GM18519 (cell line): Measurements from ENCODE around the gene ROMO1.

ENCODE experiments used
- ATAC-seq: cut with Tn5 transposase; IDR thresholded peaks from one replicate; pipeline ENCODE4 v1.9.1; 2021; ENCODE audit warnings: mild to moderate bottlenecking, moderate library complexity; ENCODE audit not compliant: unreplicated experiment, low FRiP score

ROMO1 gene

DNA sequence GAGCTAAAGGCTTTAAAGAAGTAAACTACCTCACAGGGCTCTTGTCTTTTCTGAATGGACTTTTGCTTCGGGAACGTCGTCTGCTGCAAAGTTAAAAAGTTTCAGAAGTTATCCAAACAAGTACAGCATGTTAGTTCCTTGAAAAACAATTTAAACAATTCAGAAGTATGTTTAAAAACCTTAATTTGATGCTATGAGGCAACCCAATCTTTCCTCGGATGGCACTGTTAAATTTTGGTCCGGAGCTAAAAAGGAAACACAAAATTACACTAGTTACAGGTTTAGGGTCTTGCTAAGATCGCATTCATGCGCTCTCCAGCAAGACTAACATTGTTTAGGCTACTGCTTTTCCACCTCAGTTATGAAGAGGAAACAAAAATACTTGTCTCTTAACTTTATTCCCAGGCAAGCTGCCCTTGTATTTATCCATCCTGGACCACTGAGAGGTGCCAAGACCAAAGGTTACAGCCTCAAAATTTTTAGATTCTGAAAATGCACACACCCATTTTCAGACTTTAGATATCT is 30.1 kb downstream of the ROMO1 start:
- no peak for ATAC-seq

DNA sequence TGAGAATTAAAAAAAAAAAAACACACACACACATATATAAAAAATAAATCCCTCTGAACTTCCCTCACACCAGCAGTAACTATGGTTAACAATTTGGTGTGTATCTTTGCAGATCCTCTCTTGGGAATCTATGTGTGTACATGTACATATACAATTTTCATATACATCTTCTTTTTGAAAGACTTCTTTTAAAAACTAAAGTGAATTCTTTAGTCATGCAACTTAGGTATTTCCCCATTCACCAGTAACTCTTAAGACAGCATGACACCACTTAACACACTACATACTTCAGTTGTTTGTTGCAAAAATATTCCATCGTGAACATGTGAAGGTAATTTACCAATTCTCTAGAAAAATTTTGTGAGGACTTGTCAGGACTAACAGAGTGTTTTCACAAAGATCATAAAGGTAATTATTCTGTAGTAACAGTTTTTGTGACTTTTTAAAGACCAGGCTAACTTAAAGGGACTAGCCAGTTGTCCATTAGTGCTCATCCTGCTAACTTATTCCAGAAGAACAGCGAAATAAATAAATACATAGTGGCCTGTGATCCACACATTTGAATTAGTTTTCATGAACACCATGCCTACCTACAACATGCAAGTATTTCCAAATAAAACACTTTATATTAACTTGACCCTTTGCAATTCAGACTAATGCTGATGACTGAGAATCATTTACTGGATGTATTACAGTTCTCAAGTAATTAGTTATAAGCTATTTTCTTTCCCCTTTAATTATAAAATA is 30.8 kb downstream of the ROMO1 start:
- no peak for ATAC-seq

DNA sequence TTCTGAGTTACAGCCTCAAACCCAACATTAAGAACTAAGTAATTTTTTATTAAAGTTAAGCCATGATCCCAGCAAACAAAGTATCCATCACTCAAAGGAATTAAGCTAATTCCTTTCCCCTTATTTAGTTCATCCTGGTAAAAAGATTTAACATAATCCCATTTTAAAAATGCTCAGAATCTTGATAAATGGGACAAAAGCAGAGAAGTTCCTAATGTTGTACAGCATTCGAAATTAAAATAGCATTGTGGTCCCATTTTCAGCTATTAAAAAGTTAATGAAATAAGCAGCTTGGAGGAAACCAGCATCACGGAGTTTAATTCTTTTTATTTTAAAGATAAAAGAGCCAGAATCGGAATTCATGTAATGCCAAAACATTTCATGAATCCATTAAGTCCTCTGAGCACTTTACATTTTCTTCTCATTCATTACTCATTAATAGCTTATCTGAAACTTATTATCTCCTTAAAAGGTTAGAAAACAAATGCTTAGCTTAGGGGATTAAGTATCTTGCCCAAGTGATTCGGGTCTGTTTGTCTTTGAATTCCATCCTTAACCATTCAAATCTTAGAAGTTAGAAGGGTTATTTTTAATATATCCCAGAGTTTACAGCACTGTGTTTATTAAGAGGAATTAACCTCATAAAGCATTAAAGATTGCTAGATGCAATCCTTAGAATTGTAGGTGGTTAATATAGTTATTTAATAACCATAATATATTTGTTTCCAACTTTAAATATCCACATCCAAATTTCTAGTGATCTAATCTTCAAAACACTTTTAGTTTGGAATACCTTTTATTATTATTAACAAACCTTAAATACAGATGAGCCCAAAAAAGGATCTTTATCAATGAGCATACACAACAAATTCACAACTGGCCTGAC is 31.6 kb downstream of the ROMO1 start:
- no peak for ATAC-seq

DNA sequence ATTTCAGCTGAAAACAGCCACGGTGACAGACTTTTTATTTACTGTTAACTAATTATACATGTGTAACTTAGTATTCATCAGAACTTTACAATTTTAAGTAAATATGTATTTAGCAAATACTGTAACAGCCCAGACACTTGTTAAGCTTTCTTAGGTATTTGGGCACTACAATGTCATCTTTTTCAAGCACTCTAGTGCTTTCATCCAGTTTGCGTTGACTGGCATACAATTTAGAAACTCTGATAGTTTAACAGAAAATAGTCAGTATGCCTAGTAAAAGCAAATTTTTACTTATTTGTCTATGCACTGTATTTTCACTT is 32.2 kb downstream of the ROMO1 start:
- no peak for ATAC-seq

DNA sequence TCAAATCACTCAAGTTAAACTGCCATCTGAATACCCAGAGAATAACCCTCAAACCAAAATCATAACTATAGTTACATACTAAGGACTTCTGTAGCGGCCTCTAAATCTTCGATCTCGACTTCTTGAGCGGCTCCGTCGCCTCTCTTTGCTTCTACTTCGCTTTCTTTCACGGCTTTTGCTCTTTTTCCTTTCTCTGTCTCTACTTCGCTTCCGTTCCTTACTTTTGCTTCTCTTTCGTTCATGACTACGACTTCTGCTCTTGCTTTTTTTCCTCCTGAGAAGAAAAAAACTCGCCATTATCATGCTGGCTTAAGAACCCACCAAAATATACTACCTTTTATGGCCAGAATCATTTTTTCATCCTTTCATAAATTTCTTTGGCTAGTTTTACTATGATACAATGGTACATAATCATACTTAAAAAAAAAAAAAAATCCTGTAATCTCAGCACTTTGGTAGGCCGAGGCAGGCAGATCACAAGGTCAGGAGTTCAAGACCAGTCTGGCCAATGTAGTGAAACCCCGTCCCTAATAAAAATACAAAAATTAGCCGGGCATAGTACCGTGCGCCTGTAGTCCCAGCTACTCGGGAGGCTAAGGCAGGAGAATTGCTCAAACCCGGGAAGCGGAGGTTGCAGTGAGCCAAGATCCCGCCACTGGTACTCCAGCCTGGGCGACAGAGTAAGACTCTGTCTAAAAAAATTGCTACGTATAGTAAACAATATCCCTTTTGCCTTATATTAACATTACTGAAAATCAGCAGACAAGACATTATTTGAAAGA is 32.8 kb downstream of the ROMO1 start:
- no peak for ATAC-seq

DNA sequence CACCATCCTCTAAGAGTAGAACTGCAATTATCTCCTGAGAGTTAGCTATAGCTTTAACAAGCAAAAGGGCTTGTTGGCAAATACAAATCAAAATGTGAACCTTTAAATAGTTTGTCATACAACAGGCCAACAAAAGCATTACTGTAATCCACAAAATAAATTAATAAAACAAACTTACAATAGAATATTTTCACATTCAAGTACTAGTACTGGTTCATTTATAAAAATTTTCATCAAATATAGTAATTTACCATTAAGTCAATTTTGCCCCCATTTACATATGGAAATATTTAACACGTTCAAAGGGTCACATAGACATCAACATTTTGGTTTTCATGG is 33.4 kb downstream of the ROMO1 start:
- ATAC-seq: no peak

DNA sequence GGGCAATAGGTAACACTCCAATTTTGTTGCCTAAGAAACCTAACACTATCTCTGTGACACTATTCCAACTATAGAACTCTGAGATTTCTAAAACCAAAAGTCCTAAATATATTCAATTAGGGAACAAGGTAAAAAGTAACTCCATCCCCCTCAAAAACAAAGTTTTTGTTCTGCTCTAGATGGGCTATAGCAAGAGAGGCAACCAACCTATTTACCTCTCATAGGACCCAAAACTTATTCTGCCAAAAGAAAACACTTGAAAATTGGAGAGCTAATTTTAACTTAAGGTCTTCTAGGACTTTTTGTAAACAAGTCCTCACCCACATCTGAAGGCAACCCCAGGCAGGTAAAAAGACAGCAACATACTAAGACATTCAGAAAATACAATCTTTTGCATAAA is 35.2 kb downstream of the ROMO1 start:
- no peak for ATAC-seq

DNA sequence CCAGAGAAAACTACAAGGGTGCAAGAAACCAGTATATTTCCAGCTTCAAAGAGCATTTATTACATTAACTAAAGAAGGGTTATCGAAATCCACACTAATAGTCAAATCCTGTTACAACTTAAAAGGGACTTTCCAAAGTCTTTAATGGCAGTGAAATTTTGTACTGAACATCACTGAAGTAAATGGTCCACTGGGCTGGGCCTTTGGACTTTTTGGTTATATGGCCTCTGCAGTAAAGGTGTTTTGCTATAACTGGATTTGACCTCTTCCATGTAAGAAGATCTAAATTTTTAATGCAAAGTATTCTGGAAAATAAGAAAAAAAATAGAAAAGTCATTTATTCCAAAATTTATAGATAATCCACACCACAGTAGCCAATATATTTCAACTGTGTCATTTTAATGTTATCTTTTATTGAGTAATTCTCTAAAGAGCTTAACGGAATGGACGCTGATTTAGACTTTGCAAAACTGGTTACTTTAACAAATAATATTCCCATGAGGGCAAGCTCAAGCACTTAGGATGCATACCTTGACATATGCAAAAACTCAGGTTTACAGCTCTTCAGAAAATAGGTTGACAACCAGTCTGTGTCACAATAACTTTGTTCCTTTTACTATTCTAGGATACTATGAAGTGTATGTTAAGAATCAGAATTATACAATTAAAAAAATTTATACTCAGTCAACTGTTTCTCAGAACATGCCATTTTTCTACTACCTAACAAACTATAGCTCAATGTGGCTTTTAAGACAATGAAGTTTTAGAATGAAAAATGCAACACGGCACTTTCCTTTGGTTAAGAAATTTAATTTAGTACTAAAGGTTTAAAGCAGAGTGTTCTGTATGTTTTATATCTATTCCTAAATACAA is 35.8 kb downstream of the ROMO1 start:
- ATAC-seq: no peak

DNA sequence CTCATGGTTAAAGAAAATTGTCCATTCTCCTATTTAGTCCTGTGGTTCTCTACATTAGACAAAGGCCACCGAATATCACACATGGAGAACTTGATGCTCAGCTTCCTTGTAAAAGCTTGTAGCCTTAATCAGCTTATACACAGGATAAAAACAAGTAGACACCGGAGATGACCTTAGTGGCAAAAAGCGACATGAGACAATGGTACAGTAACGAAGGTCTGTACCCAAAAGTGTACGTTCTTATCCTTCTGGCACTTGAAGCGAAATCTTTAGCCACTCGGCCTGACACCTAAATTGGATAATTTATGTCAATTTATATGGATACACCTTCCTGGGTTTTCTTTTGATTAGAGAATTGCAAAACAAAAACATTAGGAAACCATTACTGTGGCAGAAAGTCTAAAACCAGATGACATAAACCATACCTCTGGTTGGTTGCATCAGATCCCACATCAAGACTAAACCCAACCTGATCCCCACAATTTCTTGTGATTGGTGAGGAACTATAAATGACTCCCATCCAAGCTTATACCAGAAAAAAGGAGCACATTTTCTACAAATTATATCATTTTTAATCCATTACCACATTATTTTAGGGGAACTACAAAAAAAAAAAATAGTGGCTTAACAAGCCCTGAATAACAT is 36.7 kb downstream of the ROMO1 start:
- no peak for ATAC-seq

DNA sequence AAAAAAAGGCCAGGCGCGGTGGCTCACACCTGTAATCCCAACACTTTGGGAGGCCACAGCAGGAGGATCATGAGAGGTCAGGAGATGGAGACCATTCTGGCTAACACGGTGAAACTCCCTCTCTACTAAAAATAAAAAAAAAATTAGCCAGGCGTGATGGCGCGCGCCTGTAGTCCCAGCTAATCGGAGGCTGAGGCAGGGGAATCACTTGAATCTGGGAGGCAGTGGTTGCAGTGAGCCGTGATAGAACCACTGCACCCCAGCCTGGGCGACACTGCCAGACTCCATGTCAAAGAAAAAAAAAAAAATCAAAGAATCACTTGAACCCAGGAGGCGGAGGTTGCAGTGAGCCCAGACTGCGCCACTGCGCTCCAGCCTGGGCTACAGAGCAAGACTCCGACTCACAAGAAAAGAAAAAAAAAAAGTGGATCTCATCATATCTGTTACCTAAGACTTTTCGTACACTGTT is 38.7 kb downstream of the ROMO1 start:
- ATAC-seq: no peak

DNA sequence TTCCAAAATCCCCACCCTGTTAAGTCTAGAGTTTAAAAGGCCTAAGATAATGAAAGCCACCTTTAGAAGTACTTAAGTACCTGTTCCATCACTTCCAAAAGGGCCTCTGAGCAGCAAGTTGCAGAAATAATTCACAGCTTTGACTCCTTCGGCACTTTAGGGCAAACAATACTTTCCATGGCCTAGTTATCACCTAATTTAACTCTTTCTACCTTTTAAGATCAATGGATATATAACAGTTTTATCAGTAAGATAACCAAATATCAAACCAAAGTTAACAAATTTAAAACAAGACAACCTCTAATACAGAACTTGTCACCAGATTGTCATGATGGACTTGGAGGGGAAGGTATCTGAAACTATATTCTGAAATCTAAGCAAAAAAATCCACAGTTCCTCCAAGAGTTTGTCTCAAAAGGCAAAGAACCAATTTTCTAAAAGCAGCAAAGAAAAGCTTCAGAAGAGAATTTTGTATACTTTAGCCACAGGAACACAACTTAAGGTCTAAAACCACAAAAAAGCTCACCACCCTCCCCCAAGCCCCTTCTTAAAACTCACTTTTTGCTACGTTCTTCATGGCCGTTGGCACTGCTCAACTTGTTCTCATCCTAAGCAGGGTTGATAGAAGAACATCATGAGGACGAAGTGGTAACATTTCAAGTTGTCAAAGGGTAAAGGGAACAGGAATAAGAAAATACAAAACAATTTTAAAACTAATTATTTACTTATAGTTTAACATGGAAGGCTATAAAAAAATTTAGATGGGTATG is 39.4 kb downstream of the ROMO1 start:
- no peak for ATAC-seq

DNA sequence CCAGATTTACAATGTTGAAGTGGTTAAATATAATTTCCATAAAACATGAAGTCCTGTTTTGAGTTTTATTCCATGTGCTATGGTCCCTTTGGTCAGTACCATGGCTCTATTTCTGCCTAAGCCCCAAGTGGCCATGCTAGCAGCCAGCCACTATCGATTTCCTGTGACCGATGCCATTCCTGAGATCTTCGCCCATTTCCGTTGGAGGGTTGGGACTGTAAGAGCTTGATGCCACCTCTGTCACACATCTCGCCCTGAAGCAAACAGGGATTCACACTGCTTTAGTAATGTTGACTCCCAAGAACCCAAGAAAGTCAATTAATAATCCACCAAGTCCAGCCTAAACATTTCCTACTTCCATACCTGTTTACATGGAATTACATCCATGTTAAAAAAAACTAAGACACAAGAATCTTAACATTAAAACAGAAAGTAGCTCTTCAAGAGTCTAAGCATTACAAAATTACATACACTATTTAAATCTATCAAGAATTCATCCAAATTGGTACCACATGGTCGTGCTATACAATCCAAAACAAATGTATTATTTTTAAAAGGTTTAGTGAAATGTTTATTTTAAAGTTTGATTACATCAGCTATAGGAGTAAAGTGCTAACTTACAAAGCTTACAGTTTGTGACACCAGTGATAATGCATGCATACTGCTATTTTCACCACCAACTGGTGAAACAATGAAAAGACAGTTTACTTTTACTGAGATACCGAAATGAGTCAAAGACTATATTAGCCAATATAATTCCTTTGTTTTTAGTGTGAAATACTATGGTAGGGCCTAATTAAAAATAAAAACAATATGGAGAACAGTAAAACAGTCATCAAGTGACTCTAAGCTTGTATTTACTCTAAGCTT is 40.3 kb downstream of the ROMO1 start:
- no peak for ATAC-seq

DNA sequence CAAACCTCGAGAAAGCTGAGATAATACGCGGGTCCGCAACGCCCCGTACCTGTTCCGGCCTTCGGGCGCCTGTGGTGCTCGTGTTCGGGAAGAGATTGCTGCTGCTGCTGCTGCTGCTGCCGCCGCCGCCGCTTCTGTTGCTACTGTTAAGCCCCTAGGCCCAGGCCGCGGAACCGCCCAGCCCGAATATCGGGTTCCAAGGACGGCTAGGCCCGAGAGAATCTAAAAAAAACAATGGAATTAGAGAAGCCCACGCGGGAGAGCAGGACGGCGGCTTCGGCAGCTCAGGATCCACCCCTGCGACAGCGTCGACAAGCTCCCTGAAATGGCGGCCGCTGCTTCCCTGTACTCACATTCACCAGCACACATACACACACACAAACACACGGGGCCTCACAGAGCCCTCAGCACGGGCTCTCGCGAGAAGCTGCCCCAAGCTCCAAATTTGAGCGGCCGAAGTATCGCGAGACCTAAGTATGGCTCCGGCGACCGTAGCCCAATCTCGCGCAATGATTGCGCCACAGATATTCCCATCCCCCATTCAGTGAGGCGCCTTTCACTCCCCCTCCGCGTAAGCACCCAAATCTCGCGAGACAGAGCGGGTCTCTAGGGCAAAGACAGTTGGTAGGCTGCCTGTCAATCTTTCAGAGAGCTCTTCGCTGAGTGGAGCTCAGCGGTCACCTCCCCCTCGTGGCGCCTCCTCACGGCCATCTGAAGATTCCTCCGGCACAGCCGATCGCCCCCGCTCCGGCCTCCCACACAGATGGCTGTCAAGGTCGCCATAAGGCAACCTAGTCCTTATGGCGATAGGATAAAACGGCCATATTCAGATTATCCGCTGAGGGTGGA is 42.9 kb downstream of the ROMO1 start, which contains the start of gene RBM39:
Gene RBM39 (minus strand): TSS at position 369 of the 849 bp plus-strand sequence. CDS start 1,386 bp downstream, outside the sequence.
- peak; percentile 84 for ATAC-seq

DNA sequence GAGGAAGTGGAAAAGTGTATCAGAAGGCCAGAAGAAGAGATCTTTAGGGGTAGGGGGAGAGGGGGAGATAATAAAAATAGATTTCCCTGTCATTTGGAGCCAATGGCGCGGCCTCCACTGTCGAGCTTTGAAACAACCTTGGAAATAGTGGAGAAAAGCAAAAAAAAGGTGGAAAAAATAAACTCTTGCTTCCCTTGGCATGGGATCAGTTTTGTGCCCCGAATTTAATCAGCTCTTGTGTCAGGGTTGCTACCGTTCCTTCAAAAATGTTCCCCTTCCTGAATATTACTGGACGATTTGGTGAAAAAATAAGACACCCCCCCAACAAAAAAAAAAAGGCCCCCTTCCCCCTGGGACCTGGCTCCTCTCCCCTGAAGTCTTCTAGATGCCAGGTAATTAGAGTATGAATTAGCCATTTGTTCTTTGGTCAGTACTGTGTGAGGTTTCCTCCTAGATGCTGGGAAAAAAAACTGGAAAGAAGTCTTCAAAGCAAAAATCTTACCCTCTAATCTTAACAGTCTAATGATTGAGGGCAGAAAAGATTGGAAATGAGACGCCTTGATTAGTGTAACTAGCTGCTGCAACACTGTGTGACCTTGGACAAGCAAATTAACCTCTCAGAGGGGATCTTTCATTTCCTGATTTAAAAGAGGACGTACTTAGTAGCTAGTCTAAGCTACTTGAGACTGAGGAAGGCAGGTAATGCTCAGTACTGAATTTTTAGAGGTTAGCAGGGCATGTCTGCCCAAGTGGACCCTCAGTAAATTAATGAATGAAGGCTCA is 43.7 kb downstream of the ROMO1 start:
- ATAC-seq: no peak

DNA sequence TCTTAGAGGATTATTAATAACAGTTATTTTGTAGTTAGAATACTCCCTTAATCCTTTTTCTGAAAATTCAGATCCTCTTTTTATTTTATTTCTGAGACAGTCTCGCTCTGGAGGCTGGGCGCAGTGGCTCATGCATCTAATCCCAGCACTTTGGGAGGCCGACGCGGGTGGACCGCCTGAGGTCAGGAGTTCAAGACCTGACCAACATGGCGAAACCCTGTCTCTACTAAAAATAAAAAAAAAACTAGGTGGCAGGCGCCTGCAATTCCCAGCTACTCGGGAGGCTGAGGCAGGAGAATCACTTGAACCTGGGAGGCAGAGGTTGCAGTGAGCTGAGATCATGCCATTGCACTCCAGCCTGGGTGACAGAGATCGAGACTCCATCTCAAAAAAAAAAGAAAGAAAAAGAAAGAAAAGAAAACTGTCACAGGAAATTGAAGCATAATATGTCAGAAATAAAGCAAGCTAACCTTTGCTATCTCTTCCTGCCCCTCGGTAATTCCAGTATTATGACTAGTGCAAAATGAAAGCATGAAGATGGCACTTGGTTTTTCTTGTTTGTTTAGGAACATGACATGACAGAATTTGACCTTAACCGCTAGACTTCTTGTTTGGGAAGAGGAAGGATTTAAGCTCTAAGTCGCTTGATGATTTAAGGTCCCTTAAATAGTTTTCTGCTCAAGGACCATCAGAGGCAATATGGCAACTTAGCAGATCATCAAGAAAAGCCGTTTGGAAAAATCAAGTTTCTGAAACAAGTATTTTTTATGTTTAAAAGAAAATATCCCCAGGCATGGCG is 44.7 kb downstream of the ROMO1 start:
- no peak for ATAC-seq
